Activated T-cell treated with anti-CD3 and anti-CD28 coated beads, Interleukin-2, amount 50 U/mL, for 1 hour (primary cell): ENCODE data around the gene SUSD4.

Experiments used
- DNase-seq: peaks from one replicate; pipeline ENCODE4 v3.0.0-alpha.2; 2020

The SUSD4 gene

DNA sequence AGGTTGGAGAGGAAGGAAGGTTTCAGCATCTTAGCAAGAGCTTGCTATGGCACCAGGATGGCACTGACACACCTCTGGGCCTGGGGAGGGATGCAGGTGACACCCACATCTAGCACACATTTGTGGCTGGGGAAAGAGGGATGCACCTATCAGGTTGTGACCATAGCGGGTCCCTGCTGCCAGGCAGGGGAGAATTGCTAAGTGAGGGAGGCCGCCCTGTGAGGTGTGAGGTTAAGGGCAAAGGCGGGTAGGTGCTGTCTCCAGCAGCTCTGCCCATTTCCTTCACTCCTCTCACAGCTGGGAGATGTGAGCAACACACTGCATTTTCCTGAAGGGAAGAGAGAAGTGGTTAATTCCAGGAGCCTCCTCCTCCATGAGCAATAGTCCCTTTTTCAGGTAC, 137.7 kb downstream of the SUSD4 start:
- no peak for DNase-seq

DNA sequence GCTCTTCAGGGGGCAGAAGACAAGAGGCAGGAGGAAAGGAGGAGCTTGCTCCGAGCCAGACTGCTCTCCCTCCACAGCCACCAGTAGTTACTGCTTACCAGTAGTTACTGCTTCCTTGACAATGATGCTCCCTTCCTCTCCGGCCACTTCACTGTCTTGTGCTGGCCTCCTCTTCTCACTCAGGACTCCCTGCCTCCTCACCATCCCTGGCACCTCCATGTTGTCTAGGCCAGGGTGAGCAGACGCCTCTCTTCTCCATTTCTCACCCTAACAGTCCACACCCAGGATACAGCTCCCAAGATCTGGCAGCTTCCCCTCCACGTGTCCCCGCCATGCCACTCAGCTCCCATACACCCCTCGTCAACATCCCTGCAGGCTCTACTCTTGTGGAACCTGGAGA, 138.5 kb downstream of the SUSD4 start:
- no peak for DNase-seq

DNA sequence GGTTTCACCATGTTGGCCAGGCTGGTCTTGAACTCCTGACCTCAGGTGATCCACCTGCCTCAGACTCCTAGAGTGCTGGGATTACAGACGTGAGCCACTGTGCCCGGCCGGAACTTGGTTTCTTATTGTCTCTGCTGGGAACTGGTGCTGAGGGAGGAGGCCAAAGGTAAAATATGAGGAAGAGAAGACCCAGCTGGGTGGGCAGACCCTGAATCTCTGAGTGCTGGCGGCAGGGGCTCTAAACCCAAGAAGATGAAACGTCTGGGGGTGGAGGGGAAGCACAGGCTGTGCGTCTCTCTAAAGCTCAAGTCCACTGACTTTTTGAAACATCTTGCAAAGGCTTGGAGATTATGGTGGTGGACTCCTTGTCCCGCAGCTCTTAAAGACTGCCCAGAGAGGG, 138.9 kb downstream of the SUSD4 start:
- DNase-seq = no peak

DNA sequence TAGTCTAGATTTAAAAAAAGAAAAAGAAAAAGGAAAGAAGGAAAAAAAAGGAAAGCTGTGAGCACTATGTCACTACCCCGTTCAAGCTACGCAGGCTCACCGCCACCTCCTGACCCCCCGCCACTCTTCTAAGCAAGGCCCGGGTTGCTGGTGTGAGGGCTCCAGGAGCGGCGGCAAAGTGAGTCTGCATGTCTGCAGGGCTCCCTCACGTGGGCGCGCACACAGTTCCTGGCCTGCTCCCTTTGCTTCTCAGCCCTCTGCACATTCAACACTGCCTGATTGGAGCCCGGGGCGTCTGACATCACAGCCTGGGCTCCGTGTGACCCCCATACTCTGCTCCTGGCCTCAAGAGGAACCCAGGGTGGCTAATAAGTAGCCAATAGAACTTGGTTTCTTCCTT, 139.5 kb downstream of the SUSD4 start:
- DNase-seq = no peak

DNA sequence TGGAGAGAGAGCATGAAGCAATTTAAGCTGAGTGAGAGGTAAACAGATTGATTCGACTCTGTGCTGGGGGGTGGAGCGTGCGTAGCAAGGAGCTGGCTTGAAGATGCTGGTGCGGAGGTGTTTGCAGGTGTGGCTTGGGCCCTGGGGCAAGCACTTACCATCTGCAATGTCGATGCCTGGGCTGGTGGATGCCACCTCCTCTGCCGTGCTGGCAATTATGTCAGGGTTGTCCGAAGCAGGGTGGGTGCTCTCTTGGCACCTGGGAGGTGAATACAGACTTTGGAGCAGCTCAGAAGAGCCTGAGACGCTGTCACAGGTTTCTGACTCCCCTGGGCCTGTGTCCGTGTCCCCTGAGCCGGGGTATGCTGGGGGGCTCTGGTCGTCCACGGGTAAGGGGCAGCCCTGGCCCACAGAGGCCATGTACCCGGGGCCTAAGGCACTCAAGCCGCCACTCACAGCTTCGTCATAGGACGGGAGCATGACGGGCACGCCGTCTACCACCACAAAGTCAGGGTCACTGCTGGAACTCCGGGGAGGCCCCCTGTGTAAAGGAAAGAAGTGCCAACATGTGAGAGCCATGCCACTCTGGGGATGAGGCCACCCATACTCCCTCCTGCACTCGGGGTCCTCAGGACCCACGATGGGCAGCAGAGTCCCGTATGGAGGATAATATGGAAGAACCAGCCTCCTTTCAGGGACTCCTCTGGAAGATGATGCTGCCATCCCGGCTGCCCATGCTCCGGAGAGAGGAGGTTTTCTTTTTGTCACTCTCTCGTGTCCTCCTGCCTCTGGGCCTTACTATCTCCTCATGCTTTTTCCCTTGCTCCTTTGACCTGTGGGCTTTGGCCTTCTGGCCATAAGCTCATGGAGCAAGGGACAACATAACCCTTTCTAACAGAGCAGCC, 140.6 kb downstream of the SUSD4 start:
- DNase-seq = no peak

DNA sequence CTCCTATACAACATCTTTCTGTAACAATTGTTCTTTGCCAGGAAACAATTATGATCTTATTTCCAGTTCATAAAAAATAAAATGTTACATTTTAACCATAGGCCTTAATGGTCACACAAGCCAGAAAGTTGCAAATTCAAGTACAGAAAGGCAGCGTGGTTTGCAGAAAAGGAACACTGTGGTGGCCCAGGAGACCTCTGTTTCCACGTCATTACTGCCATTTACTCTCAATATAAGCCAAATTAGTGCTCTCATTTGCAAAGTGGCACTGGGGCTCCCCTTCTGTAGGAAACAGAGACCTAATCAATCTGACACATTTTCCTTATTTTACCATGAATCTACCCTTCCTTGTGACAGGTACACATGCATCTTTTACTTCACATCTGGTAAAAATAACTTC, 141.6 kb downstream of the SUSD4 start:
- no peak for DNase-seq

DNA sequence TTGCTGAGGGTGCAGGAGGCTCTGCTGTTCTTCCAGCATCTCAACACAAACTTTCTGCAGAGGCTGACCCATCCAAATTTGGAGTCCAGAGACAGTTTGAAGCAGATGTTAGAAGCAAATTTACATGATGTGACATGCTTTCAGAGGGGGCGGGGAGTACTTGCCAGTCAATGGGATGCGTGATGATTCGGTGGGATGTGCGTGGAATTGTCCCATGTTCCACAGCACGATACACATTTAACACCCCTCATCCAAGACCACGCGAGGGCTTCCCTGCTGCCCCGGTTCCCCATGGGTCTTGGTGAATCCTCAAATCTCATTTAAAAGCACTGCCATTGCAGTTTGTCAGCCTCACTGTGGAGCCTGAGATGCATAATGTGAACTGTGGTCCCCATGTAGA, 142.3 kb downstream of the SUSD4 start:
- DNase-seq = no peak

DNA sequence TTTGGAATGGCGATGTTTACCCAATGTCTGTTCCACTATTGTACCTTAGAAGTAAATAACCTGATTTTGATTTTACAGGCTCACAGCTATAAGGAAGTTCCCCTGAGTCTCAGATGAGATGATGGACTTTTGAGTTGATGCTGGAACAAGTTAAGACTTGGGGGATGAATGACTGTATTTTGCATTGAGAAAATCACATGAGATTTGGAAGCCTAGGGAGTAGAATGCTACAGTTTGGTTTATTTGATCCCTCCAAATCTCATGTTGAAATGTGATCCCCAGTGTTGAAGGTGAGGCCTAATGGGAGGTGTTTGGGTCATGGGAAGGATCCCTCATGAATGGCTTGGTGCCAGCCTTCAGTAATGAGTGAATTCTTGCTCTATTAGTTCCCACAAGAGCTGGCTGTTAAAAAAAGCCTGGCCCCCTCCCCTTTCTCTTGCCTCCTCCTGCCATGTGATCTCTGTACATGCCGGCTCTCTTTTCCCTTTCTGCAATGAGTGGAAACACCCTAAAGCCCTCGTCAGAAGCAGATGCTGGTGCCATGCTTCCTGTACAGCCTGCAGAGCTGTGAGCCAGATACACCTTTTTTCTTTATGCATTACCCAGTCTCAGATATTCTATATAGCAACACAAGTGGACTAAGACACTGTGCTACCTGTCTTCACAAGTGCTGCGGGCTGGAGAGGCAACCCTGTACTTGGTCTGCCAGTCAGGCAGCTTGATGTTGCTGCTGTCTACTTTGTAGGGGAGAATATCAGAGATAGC, 143.9 kb downstream of the SUSD4 start:
- no peak for DNase-seq

DNA sequence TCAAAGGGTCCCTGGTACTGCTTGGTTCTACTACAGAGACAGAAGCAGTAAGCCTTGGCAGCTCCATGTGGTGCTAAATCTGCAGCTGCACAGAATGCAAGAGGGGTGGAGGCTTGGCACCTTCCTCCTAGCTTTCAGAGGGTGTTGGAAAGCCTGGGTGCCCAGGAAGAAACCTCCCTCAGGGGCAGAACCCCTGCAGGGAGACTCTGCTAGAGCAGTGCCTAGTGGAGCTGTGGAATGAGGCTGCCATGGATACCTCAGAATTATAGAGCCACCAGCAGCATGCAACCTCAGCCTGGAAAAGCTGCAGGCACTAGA, 144.7 kb downstream of the SUSD4 start:
- no peak for DNase-seq

DNA sequence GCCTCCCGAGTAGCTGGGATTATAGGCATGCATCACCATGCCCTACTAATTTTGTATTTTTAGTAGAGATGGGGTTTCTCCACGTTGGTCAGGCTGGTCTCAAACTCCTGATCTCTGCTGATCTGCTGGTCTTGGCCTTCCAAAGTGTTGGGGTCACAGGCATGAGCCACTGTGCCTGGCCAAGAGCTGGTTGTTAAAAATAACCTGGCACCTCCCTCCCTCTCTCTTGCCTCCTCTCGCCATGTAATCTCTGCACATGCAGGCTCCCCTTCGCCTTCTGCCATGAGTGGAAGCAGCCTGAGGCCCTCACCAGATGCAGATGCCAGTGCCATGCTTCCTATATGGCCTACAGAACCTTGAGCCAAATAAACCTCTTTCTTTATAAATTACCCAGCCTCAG, 146.2 kb downstream of the SUSD4 start:
- no peak for DNase-seq

DNA sequence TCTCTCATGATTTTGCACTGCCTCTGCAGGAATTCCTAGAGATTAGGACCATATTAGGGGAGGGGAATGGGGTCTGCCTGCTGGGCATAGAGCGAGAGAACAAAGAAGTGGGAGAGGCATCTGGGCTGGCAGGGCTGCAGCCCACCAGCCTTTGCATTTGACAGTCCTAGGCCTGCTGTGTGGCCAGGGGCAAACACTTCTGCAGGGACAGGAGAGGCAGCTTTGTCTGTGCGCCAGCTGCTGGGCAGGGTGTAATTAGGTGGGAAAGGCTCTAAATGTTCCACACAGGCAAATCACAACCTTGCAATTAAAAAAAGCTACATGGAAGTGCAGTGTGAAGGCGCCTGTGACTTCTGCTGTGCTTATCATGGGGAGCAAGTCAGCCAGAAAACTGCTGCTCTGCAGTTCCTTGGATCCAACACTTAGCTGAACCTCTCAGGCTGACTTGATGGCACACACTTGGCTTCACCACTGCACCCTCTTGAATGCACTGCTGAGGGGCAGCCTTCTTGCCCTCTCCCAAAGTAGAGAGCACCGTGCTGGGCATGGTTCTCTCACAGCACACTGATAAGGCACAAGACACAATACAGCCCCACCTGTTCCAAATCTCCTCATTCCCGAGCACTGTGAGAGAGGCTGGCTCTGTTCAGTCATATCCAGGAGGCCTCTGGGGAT, 147.3 kb downstream of the SUSD4 start:
- DNase-seq = no peak

DNA sequence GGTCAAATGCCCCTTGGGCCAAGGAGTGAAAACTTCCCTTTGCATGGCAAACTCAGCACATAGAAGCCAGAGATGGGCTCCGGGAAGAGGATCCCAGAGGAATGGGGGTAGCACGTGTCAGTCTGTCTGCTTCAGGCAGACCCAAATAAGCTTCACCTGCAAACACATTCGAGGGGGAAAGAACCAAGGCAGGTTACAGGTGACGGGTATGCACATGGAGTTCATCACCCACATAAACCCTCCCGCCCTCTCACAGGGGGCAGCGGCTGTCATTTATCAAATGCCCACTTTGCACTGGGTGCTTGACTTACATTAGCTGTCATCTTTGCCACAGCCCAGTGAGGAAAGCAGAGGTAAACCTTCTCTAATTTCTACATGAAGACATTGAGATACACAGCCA, 147.9 kb downstream of the SUSD4 start:
- DNase-seq = no peak

DNA sequence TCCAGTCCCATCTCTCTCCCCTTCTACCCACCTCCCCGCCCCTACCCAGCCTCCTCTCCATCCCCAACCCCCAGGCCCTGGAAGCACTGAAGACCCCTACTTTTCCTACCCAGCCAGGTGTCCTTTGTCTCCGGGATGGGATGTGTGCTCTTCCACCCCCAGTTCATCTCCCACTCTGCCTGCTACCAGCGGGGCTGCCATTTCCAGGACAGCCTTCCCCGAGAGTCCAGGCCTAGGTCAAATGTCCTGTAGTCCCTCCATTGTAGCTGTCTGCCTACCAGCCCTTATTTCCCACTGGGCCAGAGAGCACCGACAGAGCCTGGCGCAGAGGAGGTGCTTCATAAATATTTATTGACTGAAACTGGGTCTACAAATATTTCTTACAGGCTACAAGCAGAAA, 148.9 kb downstream of the SUSD4 start:
- DNase-seq = no peak

DNA sequence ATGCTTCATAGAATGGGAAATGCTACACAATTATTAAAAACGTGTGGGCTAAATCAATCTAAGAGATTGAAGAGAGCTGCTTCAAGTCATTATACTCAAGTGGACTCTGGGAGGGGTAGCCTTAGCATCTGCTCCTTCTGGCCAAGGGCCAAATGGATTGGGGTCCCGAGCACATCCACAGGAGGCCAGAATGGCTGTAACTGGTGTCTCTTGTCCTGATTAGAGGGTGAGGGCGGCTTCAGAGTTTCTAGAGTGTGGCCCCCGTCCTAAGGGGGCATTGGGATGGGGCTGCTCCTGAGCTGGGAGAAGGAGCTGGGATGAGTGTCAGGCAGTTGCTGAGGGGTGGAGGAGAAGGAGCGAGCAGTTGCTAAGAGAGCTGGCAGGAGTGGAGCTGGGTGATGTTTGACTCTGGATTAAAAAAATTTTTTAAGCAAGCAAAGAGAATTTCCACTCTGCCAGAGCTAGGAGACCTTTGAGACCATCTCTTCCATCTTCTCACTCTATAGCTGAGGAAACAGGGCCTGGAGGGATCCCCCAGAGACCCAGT, 149.6 kb downstream of the SUSD4 start:
- DNase-seq = no peak

DNA sequence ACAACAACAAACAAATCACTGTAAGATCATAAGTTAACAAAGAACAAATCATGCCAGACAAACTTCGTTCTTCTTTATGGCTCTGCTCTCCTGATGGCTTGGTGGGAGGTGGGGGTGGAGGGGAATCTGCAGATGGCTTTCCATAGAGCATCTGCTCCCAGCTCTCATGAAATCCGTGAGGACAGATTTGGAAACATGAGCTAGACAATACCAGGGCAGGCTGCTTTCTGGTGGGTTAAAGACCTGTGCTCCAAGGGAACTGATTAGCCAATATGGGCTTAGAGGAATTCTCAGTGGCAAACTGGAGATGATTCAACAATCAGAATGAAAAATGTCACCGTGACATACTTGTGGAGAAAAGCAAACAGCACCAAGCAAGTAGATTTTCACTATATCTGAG, 151.5 kb downstream of the SUSD4 start:
- no peak for DNase-seq

DNA sequence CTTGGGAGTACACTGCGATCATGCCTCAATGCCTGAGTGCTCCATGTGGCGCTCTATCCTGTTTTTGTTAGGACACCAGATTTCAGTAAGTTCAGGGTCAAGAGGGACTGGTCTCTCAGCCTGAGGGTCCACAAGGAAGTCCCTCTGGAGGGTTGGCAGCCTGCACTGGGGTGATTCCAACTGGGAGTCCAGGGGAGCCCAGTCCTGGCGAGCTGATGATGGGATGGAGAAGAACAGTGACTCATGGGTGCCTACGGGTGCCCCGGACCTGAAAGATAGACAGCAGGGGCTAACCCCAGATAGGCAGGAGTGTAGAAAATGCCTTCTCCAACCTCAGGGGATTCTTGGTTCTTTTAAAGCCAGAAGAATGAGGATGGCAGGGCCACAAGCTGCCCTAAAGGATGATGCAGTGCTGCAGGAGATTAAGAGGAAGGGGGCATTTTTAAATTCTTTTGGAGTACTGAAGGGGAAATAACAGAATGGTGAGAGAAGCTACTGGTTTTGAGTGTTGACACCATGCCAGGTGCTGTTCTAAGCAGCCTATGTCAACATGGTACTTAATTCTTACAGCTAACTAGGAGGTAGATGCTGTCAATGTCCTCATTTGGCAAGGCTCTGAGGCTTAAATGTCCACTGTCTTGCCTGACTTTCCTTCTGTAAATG, 152.5 kb downstream of the SUSD4 start:
- DNase-seq = no peak

DNA sequence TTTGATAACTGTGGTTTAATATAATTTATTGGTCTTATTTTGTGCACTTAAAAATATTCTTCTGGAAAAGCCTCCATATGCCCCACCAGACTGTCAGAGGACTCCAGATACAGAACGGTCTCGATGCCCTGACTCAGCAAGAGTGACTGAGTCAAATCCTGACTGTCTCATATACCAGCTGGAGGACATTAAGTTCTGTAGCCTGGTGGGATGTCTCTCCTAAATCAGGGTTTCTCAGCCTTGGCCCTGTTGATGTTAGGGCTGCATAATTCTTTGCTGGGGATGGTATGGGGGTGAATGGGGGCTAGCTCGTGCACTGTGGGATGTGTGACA, 153.2 kb downstream of the SUSD4 start:
- DNase-seq = no peak

DNA sequence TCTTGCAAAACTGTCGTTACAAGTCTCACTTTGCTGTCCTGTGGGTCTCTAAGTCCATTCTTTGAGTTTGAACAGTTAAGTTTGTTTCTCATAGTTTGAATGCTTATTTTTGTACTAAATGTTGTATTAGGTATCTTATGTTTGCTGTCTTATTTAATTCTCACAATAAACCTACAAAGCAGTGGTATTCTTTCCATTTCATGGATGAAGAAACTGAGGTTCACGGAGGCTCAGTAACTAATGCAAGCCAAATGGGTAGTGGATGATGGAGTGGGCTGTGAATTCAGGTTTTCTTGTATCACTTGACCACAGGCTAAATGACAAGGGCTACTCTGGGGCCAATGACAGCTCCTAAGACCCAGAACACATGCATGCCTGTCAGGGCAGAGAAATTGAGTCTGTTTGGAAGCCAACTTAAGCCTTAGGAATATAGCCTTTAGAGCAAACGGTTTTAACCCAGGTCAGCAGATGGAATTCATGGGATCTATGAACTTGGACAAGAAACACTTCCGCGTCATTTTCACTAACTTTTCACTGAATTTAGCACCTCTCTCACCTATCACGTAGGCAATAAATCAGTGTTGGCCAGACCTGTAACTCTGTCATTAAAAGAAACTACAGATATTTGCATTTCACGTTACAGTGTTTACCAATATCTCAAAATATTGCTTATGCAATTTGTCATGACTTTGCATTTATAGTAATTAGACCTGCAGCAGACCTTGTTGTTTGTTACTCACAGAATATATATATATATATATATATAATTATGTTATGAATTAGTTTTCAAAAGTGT, 153.8 kb downstream of the SUSD4 start:
- DNase-seq = no peak

DNA sequence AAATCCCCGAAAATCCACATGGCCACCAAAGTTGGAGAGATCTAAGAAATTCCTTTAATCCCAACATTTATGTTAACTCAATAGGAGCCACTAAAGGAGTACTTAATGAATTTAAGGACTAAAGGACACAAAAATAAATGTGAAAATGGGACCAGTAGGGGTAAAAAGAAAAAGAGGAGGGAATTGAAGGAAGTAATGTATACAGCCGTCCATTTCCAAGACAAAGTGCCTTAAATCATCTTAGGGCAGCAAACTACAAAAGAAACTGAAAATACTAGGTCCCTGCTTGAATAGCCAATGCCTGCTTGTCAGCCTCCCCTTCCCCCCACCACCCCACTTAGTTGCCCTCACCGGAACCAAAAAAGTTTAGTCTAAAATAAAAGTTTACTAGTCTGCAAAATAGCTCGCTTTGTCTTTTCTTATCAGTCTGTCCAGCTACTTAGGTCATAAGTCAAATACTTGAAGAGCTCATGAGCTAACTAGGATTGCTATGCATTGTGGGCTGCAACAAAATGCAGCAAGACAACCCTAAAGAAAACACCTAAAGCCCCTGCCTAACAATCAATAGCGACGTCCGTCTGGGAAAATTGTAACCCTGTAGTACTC, 154.6 kb downstream of the SUSD4 start:
- no peak for DNase-seq

DNA sequence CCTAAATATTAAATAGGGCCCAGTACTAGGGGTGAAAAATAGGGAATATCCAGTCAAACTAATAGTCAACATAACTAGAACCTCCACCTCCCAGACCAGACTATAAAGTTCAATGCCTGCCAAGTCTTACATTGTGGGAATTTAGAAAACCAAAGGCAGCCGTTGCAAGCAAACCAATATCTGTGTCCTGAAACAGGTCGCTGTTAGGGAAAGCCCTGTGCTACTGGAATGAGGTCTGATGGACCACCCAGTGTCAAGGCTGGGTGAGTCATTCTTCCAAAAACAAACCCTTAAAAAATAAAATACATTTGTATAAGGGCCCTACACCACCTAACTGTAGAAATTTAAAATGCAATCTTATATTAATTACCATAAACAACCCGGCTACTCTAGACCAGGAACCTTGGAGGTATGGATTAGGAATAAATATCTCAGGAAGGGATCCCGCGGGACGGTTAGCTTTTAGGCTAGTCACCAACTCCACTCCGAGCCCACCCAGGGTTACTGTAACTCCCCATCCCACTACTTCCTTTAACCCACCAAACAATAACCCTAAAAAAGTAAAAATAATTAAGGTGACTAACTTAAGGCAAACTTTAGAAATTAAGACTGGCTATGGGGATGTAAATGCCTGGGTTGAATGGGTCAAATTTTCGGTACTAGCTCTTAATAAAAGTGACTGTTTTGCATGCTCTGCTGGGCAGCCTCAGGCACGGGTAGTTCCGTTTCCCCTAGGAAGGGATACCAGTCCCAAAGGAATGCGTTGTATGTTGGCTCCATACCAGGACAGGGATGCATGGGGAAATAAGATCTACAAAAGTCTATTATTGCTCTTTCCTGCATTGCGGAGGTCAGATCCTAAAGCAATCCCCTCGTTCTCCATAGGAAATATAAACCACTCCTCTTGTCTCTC, 155.6 kb downstream of the SUSD4 start:
- no peak for DNase-seq
